GM20431 (cell line): Measurements from ENCODE around the gene LSR.

Experiments used
- in situ Hi-C: fragments of 300-500 bp; cut with MseI, MboI; formaldehyde crosslinking; loops from one replicate; pipeline ENCODE4 v1.15.0; 2020; ENCODE audit warnings: low sequenced_read_pairs; ENCODE audit not compliant: unreplicated experiment

The LSR gene

GRCh38 chr19:35240327-35240726 is 8.5 kb upstream of the LSR start:
- in situ Hi-C loops, result no loop called here

GRCh38 chr19:35241417-35241816 is 7.4 kb upstream of the LSR start:
- in situ Hi-C loops, result no loop called here

- in situ Hi-C loops, result no loop called here
Measured at GRCh38 chr19:35246466-35247092, 2.2 kb upstream of the LSR start.

GRCh38 chr19:35247526-35248309 is 1.1 kb upstream of the LSR start:
- in situ Hi-C loops, result no loop called here

GRCh38 chr19:35249146-35249847 is 495 bp downstream of the LSR start:
- in situ Hi-C loops, result no loop called here

GRCh38 chr19:35249848-35250711 is 1.3 kb downstream of the LSR start:
- in situ Hi-C loops, result no loop called here

DNA sequence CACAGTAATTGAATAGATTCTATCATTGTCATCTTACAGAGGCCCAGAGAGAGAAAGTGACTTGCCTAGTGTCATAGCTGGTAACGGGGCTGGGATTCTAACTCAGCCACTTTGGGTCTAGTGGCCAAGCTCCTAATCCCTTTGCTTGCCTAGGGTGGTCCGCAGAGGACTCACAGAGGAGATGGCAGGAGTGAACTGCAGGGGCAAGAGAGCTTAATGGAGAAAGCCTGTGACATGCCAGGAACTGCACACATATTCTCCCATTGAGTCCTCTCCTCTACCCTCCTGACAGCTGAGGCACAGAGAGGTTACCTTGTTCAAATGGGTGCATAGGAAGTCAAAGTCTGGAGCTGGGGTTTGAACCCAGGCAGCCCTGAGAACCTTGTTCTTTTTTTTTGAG is 2.7 kb downstream of the LSR start:
- in situ Hi-C loops, result no loop called here

- in situ Hi-C loops, result no loop called here
Measured at GRCh38 chr19:35253316-35254286, 4.8 kb downstream of the LSR start.

- in situ Hi-C loops, result no loop called here
Measured at GRCh38 chr19:35254341-35255297, 5.8 kb downstream of the LSR start.

DNA sequence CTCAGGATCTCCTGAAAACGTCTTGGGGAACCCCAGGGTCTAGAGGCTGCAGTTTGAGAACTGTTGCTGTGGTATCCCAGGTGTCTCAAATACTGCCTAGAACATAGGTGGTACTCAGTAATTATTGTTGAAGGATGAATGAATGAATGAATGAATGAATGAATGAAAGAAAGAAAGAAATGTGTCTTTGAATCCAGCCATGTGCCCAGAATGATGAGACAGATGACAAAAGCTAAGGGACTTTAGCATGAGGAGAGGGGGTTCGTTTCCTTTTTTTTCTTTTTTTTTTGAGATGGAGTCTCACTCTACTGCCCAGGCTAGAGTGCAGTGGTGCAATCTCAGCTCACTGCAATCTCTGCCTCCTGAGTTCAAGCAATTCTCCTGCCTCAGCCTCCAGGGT is 7.8 kb downstream of the LSR start:
- in situ Hi-C loops, result no loop called here

DNA sequence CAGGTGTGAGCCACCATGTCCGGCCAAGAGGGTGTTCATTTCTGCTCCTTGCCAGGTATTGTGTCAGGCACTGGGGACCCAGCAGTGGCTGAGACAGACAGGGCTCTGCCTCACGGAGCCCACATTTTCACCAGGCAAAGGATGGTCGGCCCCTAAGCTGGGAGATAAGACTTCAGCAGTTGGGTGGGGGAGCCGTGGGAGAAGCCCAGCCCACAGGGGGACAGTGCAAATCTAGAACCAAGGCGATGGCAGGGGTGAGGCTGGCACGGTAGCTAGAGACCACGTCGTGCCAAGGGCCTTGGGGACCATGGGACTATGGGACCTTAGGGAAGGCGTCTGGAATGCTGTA is 8.3 kb downstream of the LSR start:
- in situ Hi-C loops, result no loop called here

DNA sequence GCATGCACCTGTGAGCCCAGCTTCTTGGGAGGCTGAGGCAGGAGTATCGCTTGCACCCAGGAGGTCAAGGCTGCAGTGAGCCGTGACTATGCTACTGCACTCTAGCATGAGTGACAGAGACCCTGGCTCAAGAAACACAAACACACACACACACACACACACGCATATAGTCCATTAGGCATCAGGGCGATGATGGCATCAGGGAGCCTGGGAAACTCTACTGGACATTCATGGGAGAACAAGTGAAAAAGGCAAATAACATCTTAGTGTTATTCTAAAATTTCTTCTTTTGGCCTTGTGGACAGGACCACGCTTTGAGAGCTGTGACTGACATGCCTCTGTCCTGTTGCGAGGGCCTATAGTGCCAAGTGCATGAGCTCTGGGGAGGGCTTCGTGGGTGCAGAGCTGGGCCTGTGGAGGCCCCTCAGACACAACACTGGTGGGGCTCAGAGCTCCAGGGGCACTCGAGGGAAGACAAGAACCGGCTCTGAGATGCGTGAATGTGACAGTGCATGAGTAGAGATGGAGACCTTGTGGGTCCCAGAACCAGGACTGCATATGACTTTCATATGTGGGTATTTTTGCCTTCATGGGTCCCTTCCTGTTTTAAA is 12.0 kb downstream of the LSR start:
- in situ Hi-C loops, result no loop called here

GRCh38 chr19:35261356-35262100 is 12.7 kb downstream of the LSR start:
- in situ Hi-C loops, result no loop called here

GRCh38 chr19:35262101-35262761 is 13.4 kb downstream of the LSR start:
- in situ Hi-C loops, result no loop called here

DNA sequence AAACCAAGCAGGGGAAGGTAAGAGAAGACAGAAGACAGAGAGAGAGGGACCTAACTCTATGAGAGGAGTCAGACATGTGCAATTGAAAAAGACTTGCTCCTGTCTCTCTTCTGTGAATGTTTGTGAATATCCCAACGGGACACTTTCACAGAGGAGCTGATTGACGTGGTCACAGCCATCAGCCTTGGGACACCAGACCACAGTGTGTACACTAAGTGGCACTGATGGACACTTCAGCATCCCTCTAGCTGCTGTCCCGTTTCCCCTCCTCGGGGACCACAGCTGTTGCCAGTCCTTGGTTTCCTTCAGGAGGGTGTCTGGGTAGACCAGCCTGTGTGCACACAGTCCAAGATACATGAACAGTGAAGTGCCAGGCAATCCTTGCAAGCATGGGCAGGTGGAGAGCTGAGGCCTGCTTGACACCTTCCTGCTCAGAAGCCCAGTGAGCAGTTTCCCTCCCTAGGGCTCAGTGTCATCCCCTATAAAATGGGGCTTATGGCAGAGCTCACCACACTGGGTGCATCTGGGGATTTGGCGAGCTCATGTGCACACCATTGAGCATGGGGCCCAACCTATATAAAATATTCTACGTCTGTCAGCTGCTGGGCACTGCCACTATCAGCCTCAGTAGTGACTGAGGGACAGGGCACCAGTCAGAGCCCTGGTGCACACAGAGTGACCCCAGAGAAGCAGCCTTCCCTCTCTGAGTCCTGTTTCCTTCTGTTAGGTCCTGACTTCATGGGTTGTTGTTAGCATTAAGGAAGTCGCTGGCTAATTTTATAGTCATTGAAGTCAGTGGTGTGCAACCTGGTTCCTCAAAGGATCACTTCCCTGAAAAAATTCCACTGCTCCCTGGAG is 15.7 kb downstream of the LSR start:
- in situ Hi-C loops, result no loop called here
